SK-N-SH (cell line): ENCODE data around the gene MXI1. TPM values are rescaled to one million over a fixed set of nuclear protein-coding genes. Genes with fewer than 3 reads are reported as not detected.
"Not testable (repeated sequence)": the region's sequence is repeated elsewhere in the genome, so short reads cannot be mapped to it uniquely, and the experiment has no call there.

ENCODE experiments used
- CTCF ChIA-PET: fragments of 300-600, 350-600 bp; formaldehyde crosslinking; extraction: SDS; loops from one replicate; lab custom pipeline; 2021; lab: Yijun Ruan, JAX
- POLR2A ChIA-PET: fragments of 350-600 bp; sonication (Branson Sonifier 250); formaldehyde crosslinking; extraction: SDS; loops from one replicate; lab custom pipeline; 2020; ENCODE audit warnings: antibody characterized with exemption, inconsistent platforms; lab: Yijun Ruan, JAX
- DNase-seq: peaks from one replicate; pipeline ENCODE4 v3.0.0; 2012
- H2AFZ ChIP-seq: fragments of 200-600 bp; sonication (generic); 2 replicates; pipeline ENCODE4 v1.8.1; 2016; ENCODE audit warnings: antibody characterized with exemption, mild to moderate bottlenecking, low read depth
- H3F3A ChIP-seq: fragments of 200-600 bp; sonication (generic); replicated peaks from 2 replicates; pipeline ENCODE3; 2016; ENCODE audit warnings: antibody characterized with exemption, mild to moderate bottlenecking; ENCODE audit not compliant: insufficient read depth
- H3K27ac ChIP-seq, 2 experiments: fragments of 200-500 bp in 1 of 2; fragments of 200-600 bp in 1 of 2; sonication (Bioruptor generic) in 1 of 2; sonication (generic), shearing (Covaris generic) in 1 of 2; 2 replicates each; pipeline versions ENCODE4 v1.5.1 to v1.6.1; 2014 to 2016; ENCODE audit warnings: low read depth in 2 of 2, inconsistent platforms in 1 of 2, low read length in 1 of 2, mild to moderate bottlenecking in 1 of 2, mixed read lengths in 1 of 2
- H3K27me3 ChIP-seq: fragments of 200-600 bp; sonication (generic), shearing (Covaris generic); 2 replicates; pipeline ENCODE4 v1.6.1; 2016; ENCODE audit warnings: mixed run types; ENCODE audit not compliant: insufficient read depth
- H3K36me3 ChIP-seq, 2 experiments: fragments of 200-500 bp in 1 of 2; fragments of 200-600 bp in 1 of 2; sonication (Bioruptor generic) in 1 of 2; sonication (generic) in 1 of 2; replicated peaks in 1 of 2; 2 replicates each; pipeline versions ENCODE3 to v1.5.1; 2014 to 2016; ENCODE audit warnings: low read length in 1 of 2, mild to moderate bottlenecking in 1 of 2; ENCODE audit not compliant: insufficient read depth in 2 of 2, control insufficient read depth in 1 of 2
- H3K4me1 ChIP-seq, 2 experiments: fragments of 200-500 bp in 1 of 2; fragments of 200-600 bp in 1 of 2; sonication (Bioruptor generic) in 1 of 2; sonication (generic), shearing (Covaris generic) in 1 of 2; 2 replicates each; pipeline versions ENCODE4 v1.5.1 to v1.6.1; 2014 to 2016; ENCODE audit warnings: low read depth in 1 of 2, low read length in 1 of 2, mixed run types in 1 of 2; ENCODE audit not compliant: insufficient read depth in 2 of 2, control insufficient read depth in 1 of 2
- H3K4me2 ChIP-seq: fragments of 200-600 bp; sonication (generic), shearing (Covaris generic); 2 replicates; pipeline ENCODE4 v1.6.1; 2017; ENCODE audit warnings: mixed run types
- H3K4me3 ChIP-seq, 2 experiments: fragments of 200-500 bp in 1 of 2; fragments of 200-600 bp in 1 of 2; sonication (Bioruptor generic) in 1 of 2; sonication (generic), shearing (Covaris generic) in 1 of 2; 2 replicates each; pipeline versions ENCODE4 v1.5.1 to v1.8.1; 2014 to 2016; ENCODE audit warnings: low read depth in 2 of 2, inconsistent platforms in 1 of 2, low read length in 1 of 2, mild to moderate bottlenecking in 1 of 2, mixed read lengths in 1 of 2, moderate library complexity in 1 of 2
- H3K79me2 ChIP-seq: fragments of 200-600 bp; sonication (generic); 2 replicates; pipeline ENCODE4 v1.8.1; 2017; ENCODE audit warnings: mild to moderate bottlenecking; ENCODE audit not compliant: insufficient read depth
- H3K9ac ChIP-seq: fragments of 200-600 bp; sonication (generic); 2 replicates; pipeline ENCODE4 v1.6.1; 2017; ENCODE audit warnings: mixed run types
- H3K9me2 ChIP-seq: fragments of 200-600 bp; sonication (generic); 2 replicates; pipeline ENCODE4 v1.6.1; 2017; ENCODE audit warnings: mixed run types
- H3K9me3 ChIP-seq: fragments of 200-600 bp; sonication (generic); 2 replicates; pipeline ENCODE4 v1.6.1; 2017; ENCODE audit warnings: mixed run types, mild to moderate bottlenecking, moderate library complexity
- H4K20me1 ChIP-seq: fragments of 200-600 bp; sonication (generic); 2 replicates; pipeline ENCODE4 v1.6.1; 2017; ENCODE audit warnings: mild to moderate bottlenecking, mixed run types; ENCODE audit not compliant: insufficient read depth
- CHD2 ChIP-seq: fragments of 150-350 bp; IDR thresholded peaks from 2 replicates; pipeline ENCODE4 v1.6.1; 2018; ENCODE audit warnings: low read length; ENCODE audit not compliant: partially characterized antibody
- EP300 ChIP-seq, 2 experiments: IDR thresholded peaks; 2 replicates each; pipeline versions ENCODE4 v1.4.0 to v1.6.1; 2012; ENCODE audit warnings: borderline replicate concordance in 1 of 2, low read depth in 1 of 2, low read length in 1 of 2
- EZH2phosphoT487 ChIP-seq: fragments of 200-600 bp; sonication (generic); IDR thresholded peaks from 2 replicates; pipeline ENCODE4 v1.6.1; 2017; ENCODE audit warnings: low read depth, mixed run types, mild to moderate bottlenecking, antibody characterized with exemption, moderate library complexity, borderline replicate concordance
- FOSL2 ChIP-seq: IDR thresholded peaks from 2 replicates; pipeline ENCODE4 v1.4.0; 2012; ENCODE audit warnings: low read depth, mild to moderate bottlenecking, moderate library complexity, borderline replicate concordance
- FOXJ3 ChIP-seq: sonication (generic); formaldehyde crosslinking; IDR thresholded peaks from 2 replicates; pipeline ENCODE4 v1.5.1; 2020; ENCODE audit warnings: mild to moderate bottlenecking, missing genetic modification reagents
- FOXM1 ChIP-seq: IDR thresholded peaks from 2 replicates; pipeline ENCODE4 v1.4.0; 2012; ENCODE audit warnings: low read depth, mild to moderate bottlenecking
- GATA2 ChIP-seq: sonication (generic); formaldehyde crosslinking; IDR thresholded peaks from 2 replicates; pipeline ENCODE4 v1.5.0; 2020; ENCODE audit warnings: mild to moderate bottlenecking, missing genetic modification reagents
- IRF3 ChIP-seq: fragments of 150-350 bp; IDR thresholded peaks from 2 replicates; pipeline ENCODE4 v1.6.1; 2016; ENCODE audit warnings: mild to moderate bottlenecking, low read depth, low read length
- MAX ChIP-seq: IDR thresholded peaks from 2 replicates; pipeline ENCODE4 v1.4.0; 2012; ENCODE audit warnings: low read depth
- POLR2AphosphoS5 ChIP-seq: IDR thresholded peaks from 2 replicates; pipeline ENCODE4 v1.6.1; 2012; ENCODE audit warnings: low read depth, low read length
- RCOR1 ChIP-seq: fragments of 150-350 bp; IDR thresholded peaks from 2 replicates; pipeline ENCODE4 v1.6.1; 2017; ENCODE audit warnings: antibody characterized with exemption, low read length
- SMC3 ChIP-seq: IDR thresholded peaks from 2 replicates; pipeline ENCODE4 v1.6.1; 2012; ENCODE audit warnings: low read depth, low read length, improper control_type of control experiment
- TCF12 ChIP-seq: IDR thresholded peaks from 2 replicates; pipeline ENCODE4 v1.4.0; 2012
- TEAD4 ChIP-seq: IDR thresholded peaks from 2 replicates; pipeline ENCODE4 v1.4.0; 2012; ENCODE audit warnings: mild to moderate bottlenecking, borderline replicate concordance; ENCODE audit not compliant: insufficient read depth
- WGBS: methylation state at CpG from one replicate; pipeline ENCODE4 v1.1.6; 2017; ENCODE audit warnings: low lambda C conversion rate; 5-methylcytosine and 5-hydroxymethylcytosine counted together
- polyA plus RNA-seq, 3 experiments: library from polyadenylated mRNA; depleted of rRNA; stranded (reverse); fragments of >200 nt; gene quantifications; 2 replicates each; pipeline ENCODE4 v1.2.3, GENCODE V29; 2012
- TF ChIP-seq, protein P1 (sequence below): IDR thresholded peaks from 2 replicates; pipeline ENCODE4 v1.6.1; 2012; ENCODE audit warnings: mild to moderate bottlenecking, low read depth, low read length, moderate library complexity
- TF ChIP-seq, protein P2 (sequence below): IDR thresholded peaks from 2 replicates; pipeline ENCODE4; 2012

The MXI1 gene
- polyA plus RNA-seq, 1 of the 3 experiments (the other 2 are of a cell fraction): 13.8 TPM

- H3K79me2 ChIP-seq, H3K36me3 ChIP-seq, H3K9me3 ChIP-seq, H3K4me2 ChIP-seq, H3F3A ChIP-seq, H2AFZ ChIP-seq, H3K4me1 ChIP-seq, POLR2A ChIA-PET, H4K20me1 ChIP-seq, H3K9ac ChIP-seq, H3K9me2 ChIP-seq, H3K27ac ChIP-seq, H3K27me3 ChIP-seq, H3K4me3 ChIP-seq, DNase-seq: not testable (repeated sequence)
- CTCF ChIA-PET: interaction anchor here (1.0 kb wide), 1 partner anchor 9 kb away, joined by 3 read pairs; no protein-coding TSS in a partner anchor
- WGBS: 93% methylated on average over 1 of the region's 1 CpG
Measured at GRCh38 chr10:110251392-110251791, 44.0 kb downstream of the MXI1 start.

- H3K36me3 ChIP-seq: peaks cover 3% of the 10 kb centered on the region in 2 experiments
- WGBS: 90% methylated on average over 1 of the region's 1 CpG
- H3K27ac ChIP-seq: no peak overlapping the region; a peak in 1 of 4 replicates
- CTCF ChIA-PET: interaction anchor here (1.0 kb wide), 1 partner anchor 9 kb away, joined by 3 read pairs; no protein-coding TSS in a partner anchor
- H3F3A ChIP-seq: no peaks in the 10 kb centered on the region
- no peak overlapping the region for H3K4me2 ChIP-seq
- H3K79me2 ChIP-seq: no peaks in the 10 kb centered on the region
- H3K9me2 ChIP-seq: no peaks in the 10 kb centered on the region
- H4K20me1 ChIP-seq: no peaks in the 10 kb centered on the region
- H3K9me3 ChIP-seq: no peaks in the 10 kb centered on the region
- no peak overlapping the region for H3K9ac ChIP-seq
- no peak overlapping the region for H3K4me3 ChIP-seq
- peaks cover 0 to 8% of the 10 kb centered on the region in 2 experiments; a peak in 1 of 4 replicates for H3K4me1 ChIP-seq
- H2AFZ ChIP-seq: no peak overlapping the region
- no peaks in the 10 kb centered on the region for H3K27me3 ChIP-seq
- no peak for TF ChIP-seq CHD2
- TF ChIP-seq, protein P1, sequence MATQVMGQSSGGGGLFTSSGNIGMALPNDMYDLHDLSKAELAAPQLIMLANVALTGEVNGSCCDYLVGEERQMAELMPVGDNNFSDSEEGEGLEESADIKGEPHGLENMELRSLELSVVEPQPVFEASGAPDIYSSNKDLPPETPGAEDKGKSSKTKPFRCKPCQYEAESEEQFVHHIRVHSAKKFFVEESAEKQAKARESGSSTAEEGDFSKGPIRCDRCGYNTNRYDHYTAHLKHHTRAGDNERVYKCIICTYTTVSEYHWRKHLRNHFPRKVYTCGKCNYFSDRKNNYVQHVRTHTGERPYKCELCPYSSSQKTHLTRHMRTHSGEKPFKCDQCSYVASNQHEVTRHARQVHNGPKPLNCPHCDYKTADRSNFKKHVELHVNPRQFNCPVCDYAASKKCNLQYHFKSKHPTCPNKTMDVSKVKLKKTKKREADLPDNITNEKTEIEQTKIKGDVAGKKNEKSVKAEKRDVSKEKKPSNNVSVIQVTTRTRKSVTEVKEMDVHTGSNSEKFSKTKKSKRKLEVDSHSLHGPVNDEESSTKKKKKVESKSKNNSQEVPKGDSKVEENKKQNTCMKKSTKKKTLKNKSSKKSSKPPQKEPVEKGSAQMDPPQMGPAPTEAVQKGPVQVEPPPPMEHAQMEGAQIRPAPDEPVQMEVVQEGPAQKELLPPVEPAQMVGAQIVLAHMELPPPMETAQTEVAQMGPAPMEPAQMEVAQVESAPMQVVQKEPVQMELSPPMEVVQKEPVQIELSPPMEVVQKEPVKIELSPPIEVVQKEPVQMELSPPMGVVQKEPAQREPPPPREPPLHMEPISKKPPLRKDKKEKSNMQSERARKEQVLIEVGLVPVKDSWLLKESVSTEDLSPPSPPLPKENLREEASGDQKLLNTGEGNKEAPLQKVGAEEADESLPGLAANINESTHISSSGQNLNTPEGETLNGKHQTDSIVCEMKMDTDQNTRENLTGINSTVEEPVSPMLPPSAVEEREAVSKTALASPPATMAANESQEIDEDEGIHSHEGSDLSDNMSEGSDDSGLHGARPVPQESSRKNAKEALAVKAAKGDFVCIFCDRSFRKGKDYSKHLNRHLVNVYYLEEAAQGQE: no peak
- no peak for TF ChIP-seq TCF12
- TF ChIP-seq, protein P2, sequence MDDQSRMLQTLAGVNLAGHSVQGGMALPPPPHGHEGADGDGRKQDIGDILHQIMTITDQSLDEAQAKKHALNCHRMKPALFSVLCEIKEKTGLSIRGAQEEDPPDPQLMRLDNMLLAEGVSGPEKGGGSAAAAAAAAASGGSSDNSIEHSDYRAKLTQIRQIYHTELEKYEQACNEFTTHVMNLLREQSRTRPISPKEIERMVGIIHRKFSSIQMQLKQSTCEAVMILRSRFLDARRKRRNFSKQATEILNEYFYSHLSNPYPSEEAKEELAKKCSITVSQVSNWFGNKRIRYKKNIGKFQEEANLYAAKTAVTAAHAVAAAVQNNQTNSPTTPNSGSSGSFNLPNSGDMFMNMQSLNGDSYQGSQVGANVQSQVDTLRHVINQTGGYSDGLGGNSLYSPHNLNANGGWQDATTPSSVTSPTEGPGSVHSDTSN: no peak
- TF ChIP-seq TEAD4: no peak
- TF ChIP-seq EZH2phosphoT487: no peak
- no peak for TF ChIP-seq EP300 (IDR thresholded peaks at IDR 0.05; ENCODE audit: borderline replicate concordance in 1 of 2, low read depth in 1 of 2, low read length in 1 of 2)
- no peak for TF ChIP-seq FOXJ3
- TF ChIP-seq FOXM1: no peak
- no peak for TF ChIP-seq POLR2AphosphoS5
- TF ChIP-seq SMC3: no peak
- TF ChIP-seq MAX: no peak
- TF ChIP-seq IRF3: no peak
- TF ChIP-seq GATA2 (CRISPR knock-in tag): no peak
- no peak for TF ChIP-seq FOSL2
- TF ChIP-seq RCOR1: no peak
- TF ChIP-seq, all 33 proteins: peak for 0
- DNase-seq: no peak
- POLR2A ChIA-PET: no interaction called here
Measured at GRCh38 chr10:110252151-110252550, 44.7 kb downstream of the MXI1 start.
